Measurements from ENCODE around the gene AADACL4. TPM values are rescaled to one million over a fixed set of nuclear protein-coding genes. Genes with fewer than 3 reads are reported as not detected.

Gene AADACL4
- total RNA-seq, 1 experiment from 2014 or later: not detected

DNA sequence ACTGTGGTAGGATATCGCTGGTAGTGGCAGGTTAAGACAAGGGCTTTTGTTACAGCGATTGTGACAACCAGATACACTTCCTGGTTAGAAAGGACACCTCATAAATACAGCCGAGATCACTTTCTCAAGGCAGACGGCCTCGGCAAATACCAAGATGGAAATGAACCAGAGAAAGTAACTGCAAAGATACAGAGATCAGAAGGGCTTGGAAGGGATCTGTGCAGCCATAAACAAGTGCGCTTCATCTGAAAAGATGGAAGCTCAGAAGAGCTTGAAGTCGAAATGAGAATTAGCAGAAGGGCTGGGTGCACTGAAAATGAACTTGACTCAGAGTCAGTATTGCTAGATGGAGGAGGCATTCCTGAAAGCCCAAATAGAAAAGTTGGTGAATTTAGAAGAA lies 32.9 kb upstream of the AADACL4 start:
- no peak overlapping the region for H4K91ac ChIP-seq (ENCODE audit: insufficient read length, low read depth, low read length)

More for the DNA sequence above, 32.9 kb upstream of the AADACL4 start:
- H3K4me1 ChIP-seq (ENCODE audit: insufficient read depth, low read length): no peaks in the 10 kb centered on the region; the same call in 1 of the 2 replicates
- no peak overlapping the region for H3K23ac ChIP-seq (ENCODE audit: insufficient read length, low read depth, low read length)
- H2BK120ac ChIP-seq (ENCODE audit: low read depth, low read length, poor library complexity, severe bottlenecking): no peak overlapping the region
- no peak for DNase-seq
- H2AFZ ChIP-seq (ENCODE audit: low read length): no peak overlapping the region
- H4K20me1 ChIP-seq (ENCODE audit: control insufficient read depth, insufficient read depth, insufficient read length): no peaks in the 10 kb centered on the region
- Mint-ChIP-seq H3K27me3 (ENCODE audit: low read depth) (no peaks in the 10 kb centered on the region), H3K27ac (no peak overlapping the region), H3K4me1 (peaks cover 58 to 67% of the 10 kb centered on the region in 2 experiments), H3K9me3 (peaks cover 8 to 10% of the 10 kb centered on the region in 2 experiments; a peak in 4 of 5 replicates), H3K4me3 (no peak overlapping the region), H3K36me3 (ENCODE audit: insufficient read depth in 1 of 3, low read depth in 3 of 3) (peaks cover 10 to 75% (median 74%) of the 10 kb centered on the region in 3 experiments)
- no peak overlapping the region for H3K4me2 ChIP-seq (ENCODE audit: insufficient read depth, insufficient read length, low read length)
- H3K27ac ChIP-seq (ENCODE audit: insufficient read length, low read depth, low read length): no peak overlapping the region
- H3K14ac ChIP-seq (ENCODE audit: insufficient read depth, low read length): no peak overlapping the region
- peaks cover 5% of the 10 kb centered on the region for H3K23me2 ChIP-seq (ENCODE audit: insufficient read length, low read depth, low read length, poor library complexity, severe bottlenecking)
- H3K18ac ChIP-seq (ENCODE audit: insufficient read length, low read depth, low read length): no peak overlapping the region
- no peak overlapping the region for H4K8ac ChIP-seq (replicated peaks; ENCODE audit: insufficient read length, low read depth, low read length)
- H3K4ac ChIP-seq (ENCODE audit: low read depth, low read length): no peak overlapping the region
- TF ChIP-seq, protein P1, sequence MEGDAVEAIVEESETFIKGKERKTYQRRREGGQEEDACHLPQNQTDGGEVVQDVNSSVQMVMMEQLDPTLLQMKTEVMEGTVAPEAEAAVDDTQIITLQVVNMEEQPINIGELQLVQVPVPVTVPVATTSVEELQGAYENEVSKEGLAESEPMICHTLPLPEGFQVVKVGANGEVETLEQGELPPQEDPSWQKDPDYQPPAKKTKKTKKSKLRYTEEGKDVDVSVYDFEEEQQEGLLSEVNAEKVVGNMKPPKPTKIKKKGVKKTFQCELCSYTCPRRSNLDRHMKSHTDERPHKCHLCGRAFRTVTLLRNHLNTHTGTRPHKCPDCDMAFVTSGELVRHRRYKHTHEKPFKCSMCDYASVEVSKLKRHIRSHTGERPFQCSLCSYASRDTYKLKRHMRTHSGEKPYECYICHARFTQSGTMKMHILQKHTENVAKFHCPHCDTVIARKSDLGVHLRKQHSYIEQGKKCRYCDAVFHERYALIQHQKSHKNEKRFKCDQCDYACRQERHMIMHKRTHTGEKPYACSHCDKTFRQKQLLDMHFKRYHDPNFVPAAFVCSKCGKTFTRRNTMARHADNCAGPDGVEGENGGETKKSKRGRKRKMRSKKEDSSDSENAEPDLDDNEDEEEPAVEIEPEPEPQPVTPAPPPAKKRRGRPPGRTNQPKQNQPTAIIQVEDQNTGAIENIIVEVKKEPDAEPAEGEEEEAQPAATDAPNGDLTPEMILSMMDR (conservative IDR thresholded peaks at IDR 0.05): no peak
- no peak overlapping the region for H3T11ph ChIP-seq (ENCODE audit: low read length)
- no peaks in the 10 kb centered on the region for H3K79me2 ChIP-seq (ENCODE audit: insufficient read depth, low read length)
- no peak overlapping the region for H4K5ac ChIP-seq (ENCODE audit: insufficient read length, low read depth, low read length)
- no peaks in the 10 kb centered on the region for H3K79me1 ChIP-seq (ENCODE audit: insufficient read depth, low read depth, low read length, poor library complexity, severe bottlenecking)
- H2BK12ac ChIP-seq (ENCODE audit: insufficient read length, low read depth, low read length): no peak overlapping the region
- H2BK15ac ChIP-seq (ENCODE audit: low read depth, low read length): no peak overlapping the region
- no peak overlapping the region for H2BK20ac ChIP-seq (ENCODE audit: low read depth, low read length, poor library complexity, severe bottlenecking)
- no peak overlapping the region for H2AK5ac ChIP-seq (ENCODE audit: insufficient read length, low read length)
- no peaks in the 10 kb centered on the region for H3K27me3 ChIP-seq (ENCODE audit: insufficient read depth, low read length)
- no peak overlapping the region for H2BK5ac ChIP-seq (ENCODE audit: insufficient read length, low read length)
- no peaks in the 10 kb centered on the region for H3K9me3 ChIP-seq (ENCODE audit: control insufficient read depth, low read depth, low read length)
- WGBS (ENCODE audit: extremely low coverage, insufficient read length, low lambda C conversion rate): no CpG with 5 or more reads among the region's 7 CpGs
- H3K9ac ChIP-seq (ENCODE audit: extremely low read depth, insufficient read length, low read length): no peak overlapping the region
- H3K56ac ChIP-seq (ENCODE audit: insufficient read length, low read depth, low read length): no peak overlapping the region

All from H9 (cell line).